ENCODE measurements around the gene GPATCH4.

- TF ChIP-seq CTCF (IDR thresholded peaks at IDR 0.05) (no peak), POLR2A (IDR thresholded peaks at IDR 0.05) (no peak)
These were observed 44.4 kb upstream of the GPATCH4 start for GRCh38 chr1:156645666-156646065.
